ENCODE measurements around the gene THAP4.
A peak's percentile ranks its signal among the peaks of the same experiment; 100 is the strongest.
"Not testable (repeated sequence)": the region's sequence is repeated elsewhere in the genome, so short reads cannot be mapped to it uniquely, and the experiment has no call there.

Gene THAP4

GRCh38 chr2:241612156-241613016 is 24.6 kb downstream of the THAP4 start:
- no peak for DNase-seq (ENCODE audit: low read depth in 3 of 3)

DNA sequence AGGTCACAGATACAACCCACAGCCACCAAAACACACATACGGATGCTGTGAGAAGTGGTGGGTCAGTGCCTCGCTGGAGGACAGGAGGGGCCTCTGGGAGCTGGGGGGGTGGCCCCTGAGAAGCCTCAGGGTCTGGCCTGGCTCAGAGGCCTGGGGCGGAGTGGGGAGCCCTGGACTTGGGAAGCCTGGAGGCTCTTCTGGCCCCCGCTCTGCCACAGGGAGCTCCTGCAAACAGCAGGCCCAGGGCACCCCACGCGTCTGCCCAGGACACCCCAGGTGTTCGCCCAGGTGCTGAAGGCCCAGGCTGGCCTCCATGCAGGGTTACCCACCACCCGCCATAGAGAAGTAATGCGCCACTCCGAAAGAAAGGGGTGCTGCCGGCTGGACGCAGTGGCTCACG is 25.9 kb downstream of the THAP4 start:
- no peak for DNase-seq (ENCODE audit: low read depth in 3 of 3)

DNA sequence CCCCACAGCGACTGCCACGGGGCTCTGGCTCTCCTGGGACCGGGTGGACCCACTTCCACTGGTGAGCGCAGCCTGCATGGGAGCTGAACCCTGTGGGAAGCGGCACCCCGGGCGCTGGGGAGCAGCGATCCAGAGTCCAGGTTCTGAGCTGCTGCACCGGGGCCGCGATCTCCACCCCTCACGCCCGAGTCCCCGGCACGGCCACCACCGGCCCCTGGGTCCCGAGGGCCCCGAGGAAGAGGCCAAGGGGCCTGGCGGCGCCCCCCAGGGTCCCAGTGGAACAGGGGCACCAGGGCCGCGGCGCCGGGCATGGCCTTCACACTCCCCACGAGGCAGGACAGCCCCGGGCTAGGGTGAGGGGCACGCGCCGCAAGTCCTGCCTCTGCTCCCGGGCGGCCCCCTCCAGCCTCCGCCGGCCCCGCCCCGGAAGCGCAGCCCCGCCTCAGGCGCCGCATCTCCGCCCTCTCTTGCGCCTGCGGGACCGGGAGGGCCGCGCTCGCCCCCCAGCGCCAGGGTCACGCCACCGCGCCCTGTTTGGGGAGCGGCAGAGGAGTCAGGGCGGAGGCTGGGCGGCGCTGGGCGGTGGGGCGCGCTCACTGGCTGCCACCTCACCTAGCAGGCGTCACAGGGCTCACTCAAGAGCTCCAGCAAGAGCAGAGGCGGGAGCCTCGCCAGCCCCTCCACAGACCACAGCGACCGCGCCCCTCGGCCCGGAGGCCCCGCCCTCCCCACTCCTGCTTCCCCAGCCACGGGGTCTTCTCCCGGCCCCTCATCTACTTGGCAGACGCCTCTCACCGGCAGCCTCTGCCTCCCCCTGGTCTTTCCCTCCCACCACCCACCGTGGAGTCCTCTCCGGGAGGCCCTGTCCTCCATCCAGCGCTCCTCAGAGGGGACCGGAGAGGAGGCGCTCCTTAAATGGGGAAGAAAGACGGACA is 26.8 kb downstream of the THAP4 start:
- DNase-seq (ENCODE audit: low read depth in 3 of 3) = peak; percentile 68 to 90 (median 83)

GRCh38 chr2:241608881-241609280 is 28.1 kb downstream of the THAP4 start:
- DNase-seq (ENCODE audit: low read depth in 3 of 3) = no peak

DNA sequence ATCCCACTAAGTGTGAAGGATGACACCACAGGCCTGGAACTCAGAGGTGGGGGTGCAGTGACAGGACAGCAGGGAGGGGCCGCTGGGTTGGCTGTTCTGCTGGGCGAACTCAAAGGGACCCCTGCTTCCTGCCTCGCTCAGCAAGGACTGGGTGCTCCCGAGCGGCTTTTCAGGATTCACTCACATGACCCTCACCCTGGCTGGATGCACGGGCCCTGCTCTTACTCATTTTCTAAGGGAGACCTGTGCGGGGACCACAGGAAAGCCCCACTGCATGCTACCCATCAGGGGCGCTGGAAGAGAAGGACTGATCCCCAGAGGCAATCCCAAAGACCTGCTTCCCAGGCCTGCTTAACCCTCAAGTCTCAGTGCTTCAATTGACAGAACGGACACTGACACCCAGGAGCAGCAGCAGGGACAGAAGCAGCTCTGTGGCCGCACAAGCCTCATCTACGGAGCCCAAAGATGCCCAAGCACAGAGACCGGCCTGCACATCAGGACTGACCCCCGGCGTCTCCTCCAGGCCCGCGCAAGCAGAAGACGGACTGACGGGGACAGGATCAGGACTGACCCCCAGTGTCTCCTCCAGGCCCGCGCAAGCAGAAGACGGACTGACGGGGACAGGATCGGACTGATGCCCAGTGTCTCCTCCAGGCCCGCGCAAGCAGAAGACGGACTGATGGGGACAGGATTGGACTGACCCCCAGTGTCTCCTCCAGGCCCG is 29.6 kb downstream of the THAP4 start:
- DNase-seq (ENCODE audit: low read depth in 3 of 3) = no peak

DNA sequence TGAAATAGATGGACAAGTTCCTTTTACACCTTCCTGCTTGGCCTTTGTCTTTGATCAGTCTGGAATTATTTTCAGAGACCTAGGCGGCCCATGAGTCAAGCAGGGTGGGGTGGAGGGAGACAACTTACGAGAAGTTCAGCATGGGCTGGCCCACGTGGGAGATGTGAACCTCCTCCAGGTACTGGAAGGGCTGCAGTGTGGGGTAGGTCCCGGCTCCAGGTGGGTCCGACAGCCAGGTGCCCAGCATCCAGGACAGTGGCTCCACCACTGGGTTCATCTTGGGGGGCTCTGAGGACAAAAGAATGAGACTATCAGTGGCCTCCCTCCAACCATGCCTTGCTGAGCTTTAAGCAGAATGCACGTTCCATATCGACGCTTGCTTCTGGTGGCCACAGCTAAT is 30.8 kb downstream of the THAP4 start:
- no peak for DNase-seq (ENCODE audit: low read depth in 3 of 3)

DNA sequence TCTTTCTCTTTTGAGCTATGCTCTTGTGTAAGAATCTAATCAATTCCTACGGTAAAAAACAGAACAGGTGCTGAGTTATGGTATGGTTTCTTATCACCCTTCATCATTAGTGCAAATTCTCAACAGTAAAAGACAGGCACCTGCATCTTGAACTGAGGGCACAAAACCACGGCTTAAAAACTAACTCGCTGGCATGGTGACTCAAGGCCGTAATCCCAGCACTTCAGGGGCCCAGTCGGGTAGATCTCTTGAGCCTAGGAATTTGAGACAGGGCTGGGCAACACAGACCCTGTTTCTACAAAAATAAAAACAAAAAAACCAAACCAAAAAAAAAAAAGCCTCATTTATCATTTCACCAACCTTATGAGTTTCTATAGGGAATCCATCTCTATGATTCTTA is 33.3 kb downstream of the THAP4 start:
- DNase-seq (ENCODE audit: low read depth in 3 of 3) = no peak

DNA sequence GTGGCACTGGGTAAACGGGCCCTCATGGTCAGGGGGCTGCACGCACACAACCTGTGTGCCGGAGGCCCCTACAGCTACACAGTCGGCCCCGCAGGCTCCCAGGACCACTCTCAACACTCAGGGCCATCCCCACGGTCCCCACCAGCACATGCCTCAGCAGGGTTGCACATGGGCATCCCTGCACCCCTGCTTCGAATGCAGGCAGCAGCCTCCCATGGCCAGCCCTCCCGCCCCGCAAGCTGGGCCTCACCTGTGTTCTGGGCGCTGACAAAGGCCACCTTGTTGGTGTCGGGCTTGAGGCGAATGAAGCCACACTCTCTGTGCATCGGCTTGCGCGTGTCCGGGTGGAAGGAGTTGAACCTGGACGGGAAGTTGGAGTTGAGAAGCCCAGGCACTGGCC is 34.2 kb downstream of the THAP4 start:
- no peak for DNase-seq (ENCODE audit: low read depth in 3 of 3)

- DNase-seq (ENCODE audit: low read depth in 3 of 3) = no peak
Measured at GRCh38 chr2:241601841-241602240, 35.1 kb downstream of the THAP4 start.

DNA sequence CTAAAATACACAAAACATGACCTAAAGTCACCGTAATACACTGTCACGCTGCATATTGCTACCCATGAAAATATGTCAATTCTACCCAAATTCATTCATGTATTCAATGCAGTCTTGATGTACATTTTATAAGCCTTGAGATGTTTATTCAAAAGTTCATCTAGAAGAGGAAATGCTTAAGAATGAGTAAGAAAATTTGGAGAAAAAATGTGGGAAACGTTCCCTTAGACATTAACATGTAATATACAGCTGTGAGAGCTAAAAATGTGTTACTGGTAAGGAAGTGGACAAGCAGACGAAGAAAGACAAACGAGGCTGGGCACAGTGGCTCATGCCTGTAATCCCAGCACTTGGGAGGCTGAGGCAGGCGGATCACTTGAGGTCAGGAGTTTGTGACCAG is 37.3 kb downstream of the THAP4 start:
- DNase-seq (ENCODE audit: low read depth in 3 of 3) = no peak

DNA sequence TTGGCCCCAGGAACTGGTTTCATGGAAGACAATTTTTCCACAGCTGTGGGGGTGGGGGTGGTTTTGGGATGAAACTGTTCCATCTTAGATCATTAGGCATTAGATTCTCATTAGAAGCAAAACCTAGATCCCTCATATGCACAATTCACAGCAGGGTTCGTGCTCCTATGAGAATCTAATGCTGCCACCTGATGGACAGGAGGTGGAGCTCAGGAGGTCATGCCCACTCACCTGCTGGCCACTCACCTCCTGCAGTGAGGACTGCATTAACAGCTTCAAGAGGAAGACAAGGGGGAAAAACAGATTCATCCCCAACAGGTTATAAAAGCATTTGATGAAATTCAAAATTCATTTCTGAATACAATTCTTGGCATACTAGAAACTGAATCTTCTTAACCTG is 38.5 kb downstream of the THAP4 start:
- no peak for DNase-seq (ENCODE audit: low read depth in 3 of 3)

GRCh38 chr2:241598061-241598460 is 38.9 kb downstream of the THAP4 start:
- no peak for DNase-seq (ENCODE audit: low read depth in 3 of 3)

DNA sequence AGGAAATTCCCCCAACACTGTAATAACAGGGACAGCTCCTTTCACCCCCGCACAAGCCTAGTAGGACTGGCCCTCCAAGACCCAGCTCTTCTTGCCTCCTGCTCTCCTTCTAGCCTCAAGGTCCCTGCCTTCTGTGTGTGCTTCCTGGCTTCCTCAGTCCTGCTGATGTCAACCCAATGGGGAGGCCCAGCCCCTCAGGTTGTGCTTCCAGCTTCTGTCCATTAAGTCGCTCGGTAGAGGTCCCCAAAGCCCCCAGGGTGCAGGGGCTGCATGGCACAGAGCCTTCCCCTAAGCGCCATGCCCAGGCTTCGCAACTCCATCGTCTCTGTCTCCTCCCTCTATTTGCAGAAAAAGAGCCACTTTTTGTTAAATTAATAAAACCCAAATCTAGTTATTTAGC is 39.4 kb downstream of the THAP4 start:
- no peak for DNase-seq (ENCODE audit: low read depth in 3 of 3)

DNA sequence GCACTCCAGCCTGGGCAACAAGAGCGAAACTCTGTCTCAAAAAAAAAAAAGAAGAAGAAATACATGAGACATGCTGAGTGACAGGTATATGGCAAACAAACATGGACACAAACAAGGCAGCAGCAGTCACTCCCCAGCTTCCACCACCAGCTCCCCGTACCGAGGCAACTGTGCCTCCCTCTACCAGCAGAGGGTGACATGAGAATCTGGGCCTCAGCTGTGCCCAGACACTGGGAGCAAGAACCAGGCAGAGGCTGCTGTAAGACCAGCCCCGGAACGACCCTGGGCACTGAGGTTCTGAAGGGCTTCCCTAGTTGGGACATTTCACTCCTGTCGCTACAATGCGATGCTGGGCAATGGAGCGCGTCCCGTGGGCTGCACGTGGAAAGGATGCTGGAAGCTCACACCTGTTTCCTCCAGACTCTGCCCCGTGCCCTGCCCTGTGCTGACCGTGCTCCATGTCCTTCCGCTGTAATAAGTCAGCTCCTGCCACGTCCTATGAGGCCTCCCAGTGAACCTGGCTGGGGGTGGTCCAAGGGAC is 41.3 kb downstream of the THAP4 start:
- no peak for DNase-seq (ENCODE audit: low read depth in 3 of 3)

DNA sequence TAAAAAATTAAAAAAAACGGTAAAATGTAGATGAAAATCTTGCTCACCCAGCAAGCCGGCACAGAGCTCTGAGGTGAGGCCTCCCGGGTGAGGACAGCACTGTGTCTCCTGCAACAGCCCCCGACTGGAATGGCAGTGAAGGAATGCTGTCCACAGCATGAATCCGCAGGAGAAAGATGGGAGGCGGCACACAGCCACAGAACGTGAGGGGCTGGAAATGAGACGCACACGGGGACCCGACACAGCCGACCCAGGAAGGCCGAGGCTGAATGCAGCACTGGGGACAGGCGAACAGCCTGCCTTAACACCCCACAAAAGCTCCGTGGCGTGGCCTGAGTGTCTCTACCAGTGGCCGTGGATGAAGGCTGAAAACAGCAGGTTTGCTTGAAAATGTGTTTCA is 43.7 kb downstream of the THAP4 start:
- no peak for DNase-seq (ENCODE audit: low read depth in 3 of 3)

GRCh38 chr2:241592126-241592845 is 44.7 kb downstream of the THAP4 start:
- no peak for DNase-seq (ENCODE audit: low read depth in 3 of 3)

DNA sequence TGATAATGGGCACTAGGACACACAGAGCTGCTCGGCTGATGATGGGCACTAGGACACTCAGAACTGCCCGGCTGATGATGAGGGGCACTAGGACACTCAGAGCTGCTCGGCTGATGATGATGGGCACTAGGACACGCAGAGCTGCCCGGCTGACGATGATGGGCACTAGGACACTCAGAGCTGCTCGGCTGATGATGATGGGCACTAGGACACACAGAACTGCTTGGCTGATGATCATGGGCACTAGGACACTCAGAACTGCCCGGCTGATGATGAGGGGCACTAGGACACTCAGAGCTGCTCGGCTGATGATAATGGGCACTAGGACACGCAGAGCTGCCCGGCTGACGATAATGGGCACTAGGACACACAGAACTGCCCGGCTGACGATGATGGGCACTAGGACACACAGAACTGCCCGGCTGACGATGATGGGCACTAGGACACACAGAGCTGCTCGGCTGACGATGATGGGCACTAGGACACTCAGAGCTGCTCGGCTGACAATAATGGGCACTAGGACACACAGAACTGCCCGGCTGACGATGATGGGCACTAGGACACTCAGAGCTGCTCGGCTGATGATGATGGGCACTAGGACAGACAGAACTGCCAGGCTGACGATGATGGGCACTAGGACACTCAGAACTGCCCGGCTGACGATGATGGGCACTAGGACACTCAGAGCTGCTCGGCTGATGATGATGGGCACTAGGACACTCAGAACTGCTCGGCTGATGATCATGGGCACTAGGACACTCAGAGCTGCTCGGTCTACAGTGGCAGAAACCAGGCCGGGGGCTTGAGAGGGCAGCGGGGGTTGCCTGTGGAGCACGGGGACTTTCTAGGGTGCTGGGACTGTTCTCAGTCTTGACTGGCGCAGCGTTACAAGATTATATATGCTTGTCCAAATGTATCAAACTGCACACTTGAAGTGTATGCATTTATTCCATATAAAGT is 46.2 kb downstream of the THAP4 start:
- not testable (repeated sequence) for DNase-seq (ENCODE audit: low read depth in 3 of 3)

DNA sequence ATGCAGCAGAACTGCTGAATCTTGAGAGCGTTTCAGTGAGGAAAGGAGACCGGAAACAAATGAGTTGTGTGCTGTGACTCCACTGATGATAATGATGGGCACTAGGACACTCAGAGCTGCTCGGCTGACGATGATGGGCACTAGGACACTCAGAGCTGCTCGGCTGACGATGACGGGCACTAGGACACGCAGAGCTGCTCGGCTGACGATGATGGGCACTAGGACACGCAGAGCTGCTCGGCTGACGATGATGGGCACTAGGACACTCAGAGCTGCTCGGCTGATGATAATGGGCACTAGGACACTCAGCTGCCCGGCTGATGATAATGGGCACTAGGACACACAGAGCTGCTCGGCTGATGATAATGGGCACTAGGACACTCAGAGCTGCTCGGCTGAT is 47.1 kb downstream of the THAP4 start:
- DNase-seq (ENCODE audit: low read depth in 3 of 3) = not testable (repeated sequence)

DNA sequence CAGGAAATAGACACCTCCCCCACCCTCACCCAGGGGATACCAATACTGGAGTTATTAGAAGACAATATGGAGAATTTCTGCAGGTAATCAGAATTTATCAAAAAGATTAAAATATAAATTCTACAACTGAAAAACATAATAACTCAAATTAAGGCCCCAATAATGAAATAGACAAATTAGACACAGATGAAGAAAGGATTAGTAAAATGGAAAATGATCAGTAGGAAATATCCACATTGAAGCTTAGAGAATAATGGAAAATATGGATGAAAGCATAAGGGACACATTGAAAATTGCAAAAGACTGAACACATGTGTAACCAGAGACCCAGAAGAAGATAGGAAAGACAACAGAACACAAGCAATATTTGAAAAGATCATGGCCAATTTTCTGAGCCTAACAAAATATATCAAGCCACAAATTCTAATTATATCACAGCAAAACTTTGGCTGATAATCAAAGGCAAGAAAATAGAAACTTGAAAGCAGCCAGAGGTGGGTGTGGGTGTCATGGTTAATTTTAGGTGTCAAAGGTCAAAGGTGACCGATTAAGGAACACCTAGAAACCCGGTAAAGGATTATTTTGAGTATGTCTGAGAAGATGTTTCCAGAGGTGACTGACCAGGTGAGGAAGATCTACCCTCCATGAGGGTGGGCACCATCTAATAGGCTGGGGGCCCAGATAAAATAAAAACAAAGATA is 50.2 kb downstream of the THAP4 start:
- no peak for DNase-seq (ENCODE audit: low read depth in 3 of 3)

Measured in stimulated activated CD4-positive, alpha-beta T cell treated with anti-CD3 and anti-CD28 coated beads, TNF-alpha, amount 100 ng/mL, for 24 hours (primary cell).